Heart left ventricle (tissue), 16 donors: Measurements from ENCODE around the gene FCRL1. TPM values are rescaled to one million over a fixed set of nuclear protein-coding genes. Genes with fewer than 3 reads are reported as not detected.

Source experiments
- ATAC-seq, 4 donors: fragments of 200-7000 bp; cut with Tn5 transposase; one replicate each; pipeline ENCODE4 v1.9.1; 2020 to 2022; ENCODE audit warnings: moderate library complexity in 4 of 4, mild to moderate bottlenecking in 3 of 4, moderate number of reproducible peaks in 1 of 4
- DNase-seq, 5 donors: peaks; one replicate each; pipeline ENCODE4 v3.0.0-alpha.2; 2020
- H3K27ac ChIP-seq, 12 donors: fragments of 200-600 bp; sonication (generic) in 4 of 12; one replicate each; pipeline versions ENCODE4 v1.5.0 to v1.8.0; 2016 to 2022; ENCODE audit warnings: mild to moderate bottlenecking in 2 of 12
- H3K27me3 ChIP-seq, 9 donors: fragments of 200-600 bp; sonication (generic) in 2 of 9; one replicate each; pipeline versions ENCODE4 v1.5.1 to v1.8.0; 2016 to 2022; ENCODE audit warnings: mild to moderate bottlenecking in 3 of 9
- H3K36me3 ChIP-seq, 9 donors: fragments of 200-600 bp; sonication (generic) in 2 of 9; one replicate each; pipeline versions ENCODE4 v1.5.0 to v1.8.0; 2018 to 2022; ENCODE audit warnings: mild to moderate bottlenecking in 2 of 9
- H3K4me1 ChIP-seq, 12 donors: fragments of 200-600 bp; sonication (generic) in 4 of 12; one replicate each; pipeline versions ENCODE4 v1.5.0 to v1.8.0; 2016 to 2022; ENCODE audit warnings: mild to moderate bottlenecking in 3 of 12
- H3K4me3 ChIP-seq, 12 donors: fragments of 200-600 bp; sonication (generic) in 4 of 12; one replicate each; pipeline versions ENCODE4 v1.5.0 to v1.8.0; 2017 to 2022; ENCODE audit warnings: mild to moderate bottlenecking in 9 of 12, moderate library complexity in 4 of 12
- H3K9me3 ChIP-seq, 12 donors: fragments of 200-600 bp; sonication (generic) in 4 of 12; one replicate each; pipeline versions ENCODE4 v1.5.0 to v1.8.0; 2016 to 2022; ENCODE audit warnings: mild to moderate bottlenecking in 1 of 12
- CTCF ChIP-seq, 12 donors: fragments of 200-600 bp; sonication (generic) in 4 of 12; IDR thresholded peaks; one replicate each; pipeline versions ENCODE4 v1.5.0 to v1.8.0; 2018 to 2022; ENCODE audit warnings: antibody characterized with exemption in 12 of 12, mild to moderate bottlenecking in 5 of 12
- POLR2A ChIP-seq, 2 donors: fragments of 450-650 bp; IDR thresholded peaks; one replicate each; pipeline ENCODE4 v1.6.1; 2017; ENCODE audit warnings: antibody characterized with exemption in 2 of 2, mild to moderate bottlenecking in 2 of 2, moderate library complexity in 2 of 2
- WGBS, 4 donors: extraction: QIAGEN DNeasy Blood & Tissue Kit in 2 of 4; methylation state at CpG; one replicate each; pipeline versions ENCODE4 v1.1.5 to v1.1.7; 2013 to 2018; 5-methylcytosine and 5-hydroxymethylcytosine counted together
- intact Hi-C, 10 donors: fragments of 100-400 bp; cut with DNase I; formaldehyde crosslinking; loops; one replicate each; pipeline versions ENCODE4 v1.11.1 to v1.14.2; 2022
- long read RNA-seq, 3 donors: library from polyadenylated mRNA; unstranded; transcript quantifications; one replicate each; pipeline ENCODE4 v2.0.0, GENCODE V29; 2020 to 2021
- polyA plus RNA-seq, 2 donors: library from polyadenylated mRNA; stranded (reverse); fragments of 200-250 nt; gene quantifications; one replicate each; pipeline ENCODE4 v1.2.3, GENCODE V29; 2013
- total RNA-seq, 9 donors: library from RNA; depleted of rRNA in 2 of 9; stranded (reverse); fragments of >200 nt in 2 of 9; fragmentation: NEBNext Ultra II Directional in 3 of 9; extraction: Animal tissue kit (Norgen Biotek cat#: 25700) in 3 of 9; gene quantifications; one replicate each; pipeline versions ENCODE4 v1.1.0 to v1.2.4, GENCODE V29; 2016 to 2023
- donor health status: ischemic (EF 13 %, LVEDD 7.1; RV severe dilation, severe dysfunction).
- donor health status: healthy with polysubstance abuse.
- donor health status: DM: no; HTN: yes; CAD: no.
- donor health status: DM: no; HTN: no; CAD: no.
- donor health status: ischemic (EF 25% LVEDD 6.9; RV normal size, moderate dysfunction).
- donor health status: ischemic (EF 25% LVEDD 5.7; RV mildly dilated, moderate dysfunction).
- donor health status: healthy.
- donor health status: DM: yes; HTN: yes; CAD: no.
- donor health status: ischemic (EF 35%, LVEDD 5.7; RV mildly dilated, moderate dysfunction).
- donor health status: nonischemic (EF 11% LVEDD 7.7; RV severe dilation, severe dysfunction).
- donor health status: DM: yes; HTN: yes; CAD: no.
- donor health status: PGD.
- donor health status: ischemic (EF 29% LVEDD 5.4; RV normal size, mild dysfunction).
- donor health status: nonischemic (EF 23%, LVEDD 6.1; RV moderate dilation, normal function).

The FCRL1 gene
- total RNA-seq: under 1 TPM in 1 of 9 donors, not detected in 8; 0.35 TPM
- under 1 TPM in 1 of 2 donors, not detected in 1; 0.04 TPM for polyA plus RNA-seq
- long read RNA-seq, donor 1: 0 reads
- long read RNA-seq, donor 2: 0 reads
- long read RNA-seq, donor 3: 0 reads

GRCh38 chr1:157819896-157820295, at the start of gene FCRL1:
TSS of gene FCRL1 (minus strand) at chr1:157820120. CDS start at chr1:157820037, 83 bp downstream.
- H3K27ac ChIP-seq: no peak within 1 kb of the TSS
- DNase-seq: no peak
- WGBS, 4 donors: 46 to 68% (median 57%) methylated on average over 3 of the region's 3 CpGs
- H3K4me1 ChIP-seq: no peaks in the 10 kb centered on the region
- H3K36me3 ChIP-seq: no peaks in the 10 kb centered on the region
- H3K27me3 ChIP-seq: peaks cover 0 to 3% (median 0%) of the 10 kb centered on the region in 9 donors
- TF ChIP-seq CTCF (IDR thresholded peaks at IDR 0.05): no peak
- no peak for TF ChIP-seq POLR2A (IDR thresholded peaks at IDR 0.05)
- intact Hi-C loops: no loop called here
- H3K4me3 ChIP-seq: no peak within 1 kb of the TSS
- H3K9me3 ChIP-seq: peaks cover 0 to 1% (median 0%) of the 10 kb centered on the region in 12 donors
- ATAC-seq: no peak

- Histone ChIP-seq H3K27me3 (peaks cover 0 to 11% (median 0%) of the 10 kb centered on the region in 9 donors), H3K4me1 (no peaks in the 10 kb centered on the region), H3K4me3 (no peak overlapping the region), H3K9me3 (no peaks in the 10 kb centered on the region), H3K27ac (no peak overlapping the region), H3K36me3 (no peaks in the 10 kb centered on the region)
- no peak for DNase-seq
- no peak for ATAC-seq
- intact Hi-C loops: no loop called here
- TF ChIP-seq POLR2A (IDR thresholded peaks at IDR 0.05) (no peak), CTCF (IDR thresholded peaks at IDR 0.05) (no peak)
- WGBS, 4 donors: 85 to 90% (median 87%) methylated on average over 1 of the region's 1 CpG
Measured at GRCh38 chr1:157868654-157869053, 48.7 kb upstream of the FCRL1 start.

GRCh38 chr1:157862114-157863070, 42.5 kb upstream of the FCRL1 start:
- H3K4me1 ChIP-seq: no peaks in the 10 kb centered on the region
- peaks cover 0 to 7% (median 0%) of the 10 kb centered on the region in 9 donors for H3K27me3 ChIP-seq
- WGBS, 4 donors: 76 to 88% (median 80%) methylated on average over 6 of the region's 6 CpGs
- H3K36me3 ChIP-seq: no peaks in the 10 kb centered on the region
- H3K27ac ChIP-seq: no peak overlapping the region
- H3K9me3 ChIP-seq: no peaks in the 10 kb centered on the region
- H3K4me3 ChIP-seq: no peak overlapping the region
- intact Hi-C loops: no loop called here
- DNase-seq (no peak), ATAC-seq (no peak)
- TF ChIP-seq CTCF (IDR thresholded peaks at IDR 0.05) (no peak), POLR2A (IDR thresholded peaks at IDR 0.05) (no peak)

GRCh38 chr1:157856538-157856937, 36.6 kb upstream of the FCRL1 start:
- WGBS, 4 donors: 75 to 92% (median 82%) methylated on average over 2 of the region's 2 CpGs
- intact Hi-C loops: no loop called here

More at GRCh38 chr1:157856538-157856937, 36.6 kb upstream of the FCRL1 start:
- Histone ChIP-seq H3K9me3 (no peaks in the 10 kb centered on the region), H3K27ac (no peak overlapping the region), H3K4me3 (no peak overlapping the region), H3K27me3 (no peaks in the 10 kb centered on the region), H3K4me1 (no peaks in the 10 kb centered on the region), H3K36me3 (no peaks in the 10 kb centered on the region)
- no peak for DNase-seq
- ATAC-seq: no peak
- TF ChIP-seq POLR2A (IDR thresholded peaks at IDR 0.05) (no peak), CTCF (IDR thresholded peaks at IDR 0.05) (no peak)
